Neural progenitor cell (in vitro differentiated cells): Measurements from ENCODE around the gene KLHL17.

Source experiments
- CTCF ChIP-seq: fragments of 200-600 bp; sonication (generic); IDR thresholded peaks from 2 replicates; pipeline ENCODE4 v1.5.1; 2017; ENCODE audit warnings: antibody characterized with exemption, mild to moderate bottlenecking
- EZH2 ChIP-seq: fragments of 200-600 bp; sonication (generic); IDR thresholded peaks from 2 replicates; pipeline ENCODE4 v1.6.1; 2017; ENCODE audit warnings: antibody characterized with exemption, mild to moderate bottlenecking, moderate library complexity

GRCh38 chr1:985126-985525 lies 24.7 kb downstream of the KLHL17 start:
- TF ChIP-seq CTCF (no peak), EZH2 (no peak)
